Epithelial cell of esophagus (primary cell): Measurements from ENCODE around the gene OXNAD1.

Experiments used
- DNase-seq: peaks from one replicate; pipeline ENCODE4 v3.0.0; 2010; ENCODE audit warnings: low read depth
- H3K4me3 ChIP-seq: 2 replicates; pipeline ENCODE4 v1.5.1; 2011; ENCODE audit warnings: mild to moderate bottlenecking, low read length, control low read depth
- TF ChIP-seq, protein P1 (sequence below): IDR thresholded peaks from 2 replicates; pipeline ENCODE4 v1.5.1; 2011; ENCODE audit warnings: low read depth, mild to moderate bottlenecking, low read length, control low read depth, inconsistent platforms; ENCODE audit not compliant: insufficient read depth; ENCODE audit errors: missing control alignments

Gene OXNAD1

DNA sequence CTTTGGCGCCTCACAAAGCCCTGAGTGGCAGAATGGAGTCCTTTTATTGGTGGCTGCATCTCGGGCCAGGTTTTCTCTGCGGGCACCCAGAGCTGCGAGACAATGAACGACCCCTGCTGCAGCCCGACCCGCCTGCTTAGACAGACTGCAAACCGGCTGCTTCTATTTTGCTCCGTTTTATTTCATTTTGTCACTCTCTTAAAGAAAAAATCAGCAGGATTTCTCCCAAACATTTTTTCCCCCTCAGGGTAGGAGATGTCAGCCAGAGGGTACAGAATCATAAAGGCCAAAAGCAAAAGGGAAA is 64.8 kb downstream of the OXNAD1 start:
- no peak overlapping the region for H3K4me3 ChIP-seq
- TF ChIP-seq, protein P1, sequence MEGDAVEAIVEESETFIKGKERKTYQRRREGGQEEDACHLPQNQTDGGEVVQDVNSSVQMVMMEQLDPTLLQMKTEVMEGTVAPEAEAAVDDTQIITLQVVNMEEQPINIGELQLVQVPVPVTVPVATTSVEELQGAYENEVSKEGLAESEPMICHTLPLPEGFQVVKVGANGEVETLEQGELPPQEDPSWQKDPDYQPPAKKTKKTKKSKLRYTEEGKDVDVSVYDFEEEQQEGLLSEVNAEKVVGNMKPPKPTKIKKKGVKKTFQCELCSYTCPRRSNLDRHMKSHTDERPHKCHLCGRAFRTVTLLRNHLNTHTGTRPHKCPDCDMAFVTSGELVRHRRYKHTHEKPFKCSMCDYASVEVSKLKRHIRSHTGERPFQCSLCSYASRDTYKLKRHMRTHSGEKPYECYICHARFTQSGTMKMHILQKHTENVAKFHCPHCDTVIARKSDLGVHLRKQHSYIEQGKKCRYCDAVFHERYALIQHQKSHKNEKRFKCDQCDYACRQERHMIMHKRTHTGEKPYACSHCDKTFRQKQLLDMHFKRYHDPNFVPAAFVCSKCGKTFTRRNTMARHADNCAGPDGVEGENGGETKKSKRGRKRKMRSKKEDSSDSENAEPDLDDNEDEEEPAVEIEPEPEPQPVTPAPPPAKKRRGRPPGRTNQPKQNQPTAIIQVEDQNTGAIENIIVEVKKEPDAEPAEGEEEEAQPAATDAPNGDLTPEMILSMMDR, result no peak
- DNase-seq, result no peak

DNA sequence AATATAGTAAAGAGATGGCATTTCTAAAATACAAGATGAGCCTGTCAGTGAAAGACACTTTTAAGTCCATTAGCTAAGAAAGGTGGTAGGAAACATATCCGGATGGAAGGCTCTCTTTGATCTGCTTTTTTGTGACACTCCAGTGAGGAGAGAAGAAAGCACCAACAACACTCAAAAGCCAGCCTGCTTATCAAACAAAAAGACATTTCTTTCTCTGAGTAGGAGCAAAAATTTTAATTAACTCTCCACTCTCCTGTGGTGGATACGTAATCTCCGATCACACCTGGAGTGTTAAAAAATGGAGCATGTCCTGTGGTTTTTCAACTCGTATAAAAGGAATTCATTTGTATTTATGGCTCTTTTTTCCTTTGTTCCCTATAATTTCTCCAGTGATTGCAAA is 65.3 kb downstream of the OXNAD1 start:
- TF ChIP-seq, protein P1, result no peak
- DNase-seq, result no peak
- H3K4me3 ChIP-seq, result no peak overlapping the region

DNA sequence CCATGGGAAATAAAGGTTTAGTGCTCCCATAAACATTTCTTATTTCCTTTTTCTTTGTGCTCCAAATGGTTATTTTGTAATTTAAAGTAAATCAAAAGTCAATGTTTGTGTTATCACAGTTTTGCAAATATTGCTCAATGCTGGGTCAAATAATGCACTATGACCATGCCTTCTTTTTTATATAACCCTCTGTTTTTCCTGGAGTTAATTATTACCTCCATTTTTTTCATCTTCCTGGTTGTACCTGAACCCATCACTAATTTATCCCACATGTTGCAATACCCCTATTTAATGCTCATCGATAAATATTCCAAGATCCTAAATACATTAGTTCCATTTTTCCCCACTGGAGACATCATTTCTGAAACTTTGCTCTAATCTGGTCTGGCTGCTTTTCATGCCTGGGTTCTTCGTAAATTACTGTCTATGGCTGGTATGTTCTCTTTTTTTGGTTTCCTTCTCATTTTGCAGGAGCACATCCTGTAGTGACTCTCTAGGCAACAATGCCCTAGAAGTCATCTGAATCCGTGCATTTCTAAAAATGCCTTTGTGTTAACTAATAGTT is 66.4 kb downstream of the OXNAD1 start:
- H3K4me3 ChIP-seq, result no peak overlapping the region
- DNase-seq, result no peak
- TF ChIP-seq, protein P1, result no peak

DNA sequence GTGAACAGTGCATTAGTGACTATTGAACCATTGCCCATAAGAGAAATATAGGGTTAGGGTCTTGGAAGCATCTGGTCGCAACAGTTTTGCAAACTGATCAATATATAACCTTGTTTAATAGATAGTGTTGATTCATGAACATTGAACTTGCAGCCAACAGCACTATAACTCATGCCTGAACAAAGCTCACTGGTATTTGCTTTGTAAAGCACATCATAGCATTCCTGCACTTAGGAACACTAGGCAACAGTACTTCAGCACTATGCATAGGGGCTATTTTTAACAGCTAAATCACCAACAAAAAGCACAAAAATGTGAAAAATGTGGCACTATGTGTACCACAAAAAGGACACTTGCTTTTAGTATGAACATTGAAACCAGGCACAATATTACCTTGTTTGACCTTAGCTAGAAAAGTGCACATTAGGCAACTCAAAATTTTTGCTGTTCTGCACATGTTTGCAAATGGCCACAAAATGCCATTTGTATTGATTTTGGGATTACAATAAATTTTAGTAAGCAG is 68.0 kb downstream of the OXNAD1 start:
- H3K4me3 ChIP-seq, result no peak overlapping the region
- no peak for DNase-seq
- TF ChIP-seq, protein P1, result no peak

- no peak overlapping the region for H3K4me3 ChIP-seq
- TF ChIP-seq, protein P1, result no peak
- no peak for DNase-seq
Observed at GRCh38 chr3:16334909-16335308, 69.9 kb downstream of the OXNAD1 start.

GRCh38 chr3:16335333-16335732 is 70.3 kb downstream of the OXNAD1 start:
- TF ChIP-seq, protein P1, result no peak
- no peak overlapping the region for H3K4me3 ChIP-seq
- no peak for DNase-seq

- TF ChIP-seq, protein P1, result no peak
- no peak overlapping the region for H3K4me3 ChIP-seq
- DNase-seq, result no peak
Observed at GRCh38 chr3:16335772-16336645, 71.0 kb downstream of the OXNAD1 start.
